ENCODE measurements around the gene NBPF1.

GRCh38 chr1:16521288-16521583 is 92.1 kb downstream of the NBPF1 start:
- no peak for TF ChIP-seq CTCF (conservative IDR thresholded peaks at IDR 0.05)
- no peak for TF ChIP-seq EZH2 (IDR thresholded peaks at IDR 0.05; ENCODE audit: low read depth)

Data from PC-9 (cell line).